Stimulated activated naive CD8-positive, alpha-beta T cell treated with anti-CD3 and anti-CD28 coated beads, Interleukin-15, Interleukin-2, amounts not matched to agents 100 U/mL and 50 U/mL, for 24 hours (primary cell): Measurements from ENCODE around the gene ZNF207.
A peak's percentile ranks its signal among the peaks of the same experiment; 100 is the strongest.
"Not testable (repeated sequence)": the region's sequence is repeated elsewhere in the genome, so short reads cannot be mapped to it uniquely, and the experiment has no call there.

Experiments
- ATAC-seq: fragments of 150-1000 bp; cut with Tn5 transposase; one replicate; pipeline ENCODE4 v1.10.0; 2021
- DNase-seq: peaks from one replicate; pipeline ENCODE4 v3.0.0; 2021

The ZNF207 gene

DNA sequence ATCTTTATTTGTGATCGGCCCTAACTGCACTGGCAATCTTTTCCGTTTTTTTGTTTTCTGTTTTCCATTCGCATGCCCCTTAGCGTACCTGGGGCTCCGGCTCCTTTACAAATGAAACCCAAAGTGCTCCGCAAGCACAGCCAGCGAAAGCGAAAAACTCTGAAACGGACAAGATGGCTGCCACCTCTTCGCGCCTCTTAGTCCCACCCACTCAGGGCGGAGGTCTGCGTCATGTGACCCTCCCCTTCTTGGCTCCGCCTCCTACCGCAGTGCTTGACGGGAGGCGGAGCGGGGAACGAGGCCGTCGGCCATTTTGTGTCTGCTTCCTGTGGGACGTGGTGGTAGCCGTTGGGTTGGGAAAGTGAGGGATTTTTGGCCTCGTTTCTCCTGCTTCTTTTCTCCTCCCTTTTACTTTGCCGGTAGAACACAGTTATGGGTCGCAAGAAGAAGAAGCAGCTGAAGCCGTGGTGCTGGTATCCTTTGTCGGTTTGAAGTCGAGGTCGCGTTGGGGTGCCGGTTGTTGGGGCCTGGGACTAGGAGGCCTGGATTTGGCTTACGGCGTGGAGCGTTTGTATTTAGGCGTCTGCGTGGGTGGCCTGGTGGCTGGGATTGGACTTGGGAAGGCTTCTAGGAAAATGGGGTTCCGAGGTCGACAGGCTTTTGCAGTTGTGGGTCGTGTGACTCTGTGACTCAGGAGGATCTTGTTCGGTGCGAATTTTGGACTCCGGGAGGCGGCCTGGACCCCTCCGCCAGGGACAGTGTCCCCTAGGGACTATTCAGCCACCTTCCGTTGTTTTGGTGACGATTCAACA is at the start of gene ZNF207:
Gene ZNF207 (plus strand): TSS at position 304 of the 812 bp plus-strand sequence. CDS start 129 bp downstream, at position 433.
- peak; percentile 97 for ATAC-seq
- peak; percentile 94 for DNase-seq

DNA sequence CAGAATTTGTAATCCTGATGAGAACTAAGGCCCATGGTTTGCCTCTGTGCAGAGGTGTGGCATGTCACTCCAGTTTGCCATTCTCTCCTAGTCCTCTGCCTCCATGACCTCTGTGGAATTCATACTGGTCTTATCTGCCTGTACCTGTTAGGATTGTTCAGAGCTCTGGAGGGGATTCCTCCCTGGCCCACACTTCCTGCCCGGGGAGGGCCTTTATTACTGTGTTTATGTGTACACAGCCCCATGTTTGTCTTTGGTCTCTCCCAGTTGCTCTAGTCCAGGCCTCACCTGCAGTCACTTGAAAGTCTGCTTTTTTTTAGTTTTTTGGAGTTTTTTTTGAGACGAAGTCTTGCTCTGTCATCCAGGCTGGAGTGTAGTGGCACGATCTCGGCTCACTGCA is 47.9 kb upstream of the ZNF207 start:
- ATAC-seq = no peak
- no peak for DNase-seq

DNA sequence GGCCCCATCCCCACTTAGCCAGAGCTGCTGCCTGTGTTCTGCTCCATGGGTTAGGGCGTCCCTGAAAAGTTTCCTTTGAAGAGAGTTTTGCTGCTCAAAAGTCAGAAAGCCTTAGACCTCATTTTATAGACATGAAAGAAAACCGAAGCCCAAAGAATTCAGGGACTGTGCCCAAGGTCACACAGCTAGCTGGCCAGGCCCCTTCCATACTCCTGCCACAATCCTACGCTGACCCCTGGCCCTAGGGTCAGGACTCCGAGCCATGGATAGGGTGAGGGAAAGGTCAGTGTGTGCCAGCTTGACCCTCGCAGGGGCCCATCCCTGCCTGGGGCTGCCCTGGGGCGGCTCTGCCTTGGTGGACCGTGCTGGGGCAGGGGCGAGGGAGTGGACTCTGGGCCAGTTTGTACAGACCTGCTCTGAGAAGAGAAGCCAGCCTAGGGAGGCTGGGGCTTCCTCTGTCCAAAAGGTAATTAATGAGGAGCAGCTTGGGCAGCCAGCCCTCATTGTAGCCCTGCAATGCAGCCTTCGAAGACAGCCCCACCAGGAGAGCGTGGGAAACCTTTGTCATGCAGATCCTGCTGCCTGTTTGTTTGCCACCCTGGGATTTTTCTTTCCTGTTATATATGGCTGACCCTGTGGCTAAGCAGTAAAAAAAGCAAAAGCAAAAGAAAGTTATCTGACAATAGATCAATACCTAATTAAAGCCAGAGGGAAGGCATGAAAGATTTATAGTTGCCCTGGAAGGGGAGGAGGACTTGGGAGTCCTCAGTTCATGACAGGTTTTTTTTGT is 46.9 kb upstream of the ZNF207 start:
- ATAC-seq (no peak), DNase-seq (no peak)

DNA sequence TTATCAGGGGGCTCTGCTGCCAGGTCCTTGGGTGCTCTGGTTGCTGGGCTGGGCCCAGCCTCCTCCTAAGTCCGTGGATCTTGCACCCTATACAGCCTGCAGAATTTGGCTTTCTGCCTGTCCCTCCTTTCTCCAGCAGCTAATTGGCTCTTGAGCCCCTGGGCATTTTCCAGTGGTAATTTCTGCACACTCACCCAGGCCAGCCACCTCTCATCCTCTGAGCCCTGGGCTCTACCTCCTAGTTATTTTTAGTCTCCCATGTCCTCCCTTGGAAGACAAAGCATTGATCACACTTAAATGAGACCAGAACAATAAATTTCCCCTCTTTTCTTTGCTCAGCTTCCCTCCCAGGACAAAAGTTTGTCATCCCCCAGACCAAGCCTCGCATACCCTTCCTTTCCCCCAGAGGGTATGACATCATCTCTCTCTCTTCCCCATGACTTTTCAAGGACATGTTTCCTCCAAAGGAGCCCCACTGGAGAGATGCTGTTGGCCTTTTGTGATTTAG is 46.1 kb upstream of the ZNF207 start:
- DNase-seq (no peak), ATAC-seq (no peak)

DNA sequence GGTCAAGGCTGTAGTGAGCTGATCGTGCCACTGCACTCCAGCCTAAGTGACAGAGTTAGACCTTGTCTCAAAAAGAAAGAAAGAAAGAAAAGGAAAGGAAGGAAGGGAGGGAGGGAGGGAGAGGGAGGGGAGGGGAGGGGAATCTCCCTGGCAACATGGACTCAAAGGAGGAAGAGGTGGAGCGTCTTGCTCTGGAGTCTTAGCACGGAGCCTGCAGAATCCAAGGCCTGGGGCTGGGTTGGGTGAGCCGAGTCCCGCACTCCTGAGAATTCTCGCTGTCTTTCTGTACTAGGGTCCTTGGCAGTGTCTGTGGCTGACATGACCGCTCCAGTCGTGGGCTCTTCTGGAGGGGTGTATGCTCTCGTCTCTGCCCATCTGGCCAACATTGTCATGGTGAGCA is 44.9 kb upstream of the ZNF207 start:
- DNase-seq = no peak
- no peak for ATAC-seq

DNA sequence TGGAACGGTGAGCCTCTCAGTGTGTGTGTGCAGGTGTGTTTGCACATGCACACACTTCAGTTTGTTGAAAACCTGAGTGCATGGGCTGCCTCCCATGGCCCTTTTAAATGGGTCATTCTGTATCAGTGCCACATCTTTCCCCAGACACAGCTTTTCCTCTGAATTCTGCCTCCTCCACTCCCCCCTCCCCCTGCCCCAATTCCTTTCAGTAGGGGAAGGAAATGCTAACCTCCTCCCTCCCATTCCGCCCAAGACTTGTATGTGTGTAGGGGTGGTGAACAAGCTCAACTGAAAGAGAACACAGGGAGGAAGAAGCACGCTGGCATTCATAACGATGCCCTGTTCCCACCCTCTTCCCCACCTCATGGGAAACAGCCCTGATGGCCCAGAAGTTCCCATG is 42.3 kb upstream of the ZNF207 start:
- no peak for DNase-seq
- no peak for ATAC-seq

DNA sequence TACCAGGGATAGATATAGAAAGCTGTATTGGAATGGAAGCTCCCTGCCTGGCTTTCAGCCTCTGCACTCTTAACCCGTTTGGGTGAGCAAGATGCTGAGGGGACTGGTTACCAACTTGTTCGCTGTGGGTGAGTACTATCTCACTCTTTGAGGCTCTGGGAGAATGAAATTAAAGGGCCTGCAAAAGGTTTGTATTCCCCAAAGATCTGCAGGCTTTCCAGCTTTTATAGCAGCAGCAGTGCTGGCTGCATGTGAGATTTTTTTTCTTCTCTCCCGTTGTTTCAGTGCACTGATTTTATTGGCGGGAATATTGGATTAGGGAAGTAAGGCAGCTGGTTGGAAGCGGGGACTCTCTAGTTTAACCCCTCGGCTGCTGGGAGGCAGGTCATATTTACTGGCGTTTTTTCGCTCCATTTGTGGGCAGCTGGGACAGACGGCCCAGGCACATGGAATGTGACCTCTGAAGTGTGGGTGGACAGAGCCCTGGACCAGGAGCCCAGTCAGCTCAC is 38.9 kb upstream of the ZNF207 start:
- no peak for DNase-seq
- ATAC-seq = no peak

DNA sequence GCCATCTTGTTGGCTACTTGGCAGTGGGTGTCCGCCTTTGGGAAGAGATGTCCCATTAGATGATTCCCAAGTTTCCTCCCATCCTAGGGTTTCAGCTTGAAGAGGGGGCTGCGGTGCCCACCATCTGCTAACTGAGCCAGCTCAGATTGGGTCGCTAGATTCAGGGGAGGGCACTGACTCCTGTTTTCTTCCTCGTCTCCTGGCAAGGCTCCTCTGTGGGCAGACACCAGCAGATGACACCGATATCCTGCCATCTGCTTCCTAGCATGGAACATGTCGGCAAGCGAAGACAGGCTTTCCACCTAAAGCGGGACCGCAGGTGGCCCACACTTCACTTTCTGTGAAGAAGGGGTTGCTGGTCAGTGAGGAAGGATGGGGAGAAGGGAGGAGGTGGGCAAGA is 35.3 kb upstream of the ZNF207 start:
- ATAC-seq = no peak

DNA sequence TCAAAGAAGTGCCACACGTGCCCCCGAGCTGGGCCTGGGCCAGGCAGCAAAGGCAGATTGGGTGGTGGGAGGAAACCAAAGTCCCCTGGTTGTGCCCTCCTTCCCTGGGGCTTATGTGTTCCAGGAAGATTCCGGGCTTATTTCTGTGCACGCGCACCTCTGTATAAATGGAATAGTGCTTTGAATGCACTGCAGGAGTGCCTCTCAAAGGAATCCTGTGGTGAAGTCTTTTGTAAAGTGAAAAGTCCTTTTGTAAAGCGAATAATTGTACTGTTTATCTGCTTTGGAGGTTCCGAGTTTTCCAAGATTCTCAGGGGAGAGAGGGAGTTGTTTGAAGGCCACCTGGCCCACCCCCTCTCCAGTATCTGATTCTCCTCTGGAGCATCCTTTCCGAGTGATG is 34.8 kb upstream of the ZNF207 start:
- DNase-seq (no peak), ATAC-seq (no peak)

More for the DNA sequence above, 35.3 kb upstream of the ZNF207 start:
- DNase-seq = no peak

DNA sequence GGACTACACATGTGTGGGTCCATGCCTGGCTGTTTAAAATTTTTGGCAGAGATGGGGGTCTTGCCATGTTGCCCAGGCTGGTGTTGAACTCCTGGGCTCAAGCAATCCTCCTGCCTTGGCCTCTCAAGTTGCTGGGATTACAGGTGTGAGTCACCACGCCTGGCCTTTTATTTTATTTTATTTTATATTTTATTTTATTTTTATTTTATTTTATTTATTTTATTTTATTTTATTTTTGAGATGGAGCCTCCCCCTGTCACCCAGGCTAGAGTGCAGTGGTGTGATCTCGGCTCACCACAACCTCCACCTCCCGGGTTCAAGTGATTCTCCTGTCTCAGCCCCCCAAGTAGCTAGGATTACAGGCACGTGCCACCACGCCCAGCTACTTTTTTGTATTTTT is 33.3 kb upstream of the ZNF207 start:
- not testable (repeated sequence) for ATAC-seq, DNase-seq

DNA sequence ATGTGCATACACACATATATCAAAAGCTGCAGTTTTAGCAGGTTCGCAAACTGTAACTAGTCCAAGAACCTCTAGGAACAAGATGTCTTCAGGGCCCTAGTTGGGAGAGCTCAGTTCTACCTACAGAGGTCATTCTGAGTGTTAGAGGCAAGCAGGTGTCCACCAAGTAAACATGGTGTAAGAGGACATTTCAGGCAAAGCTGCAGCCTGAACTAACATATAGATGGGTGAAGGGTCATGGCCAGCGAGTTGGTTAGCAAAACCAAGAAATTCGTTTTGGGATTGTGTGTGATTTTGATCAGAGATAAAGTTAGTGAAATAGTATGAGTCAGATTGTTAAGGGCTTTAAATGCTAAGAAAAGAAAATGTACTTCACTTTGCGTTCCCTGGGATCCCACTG is 32.6 kb upstream of the ZNF207 start:
- DNase-seq = no peak
- ATAC-seq = no peak

DNA sequence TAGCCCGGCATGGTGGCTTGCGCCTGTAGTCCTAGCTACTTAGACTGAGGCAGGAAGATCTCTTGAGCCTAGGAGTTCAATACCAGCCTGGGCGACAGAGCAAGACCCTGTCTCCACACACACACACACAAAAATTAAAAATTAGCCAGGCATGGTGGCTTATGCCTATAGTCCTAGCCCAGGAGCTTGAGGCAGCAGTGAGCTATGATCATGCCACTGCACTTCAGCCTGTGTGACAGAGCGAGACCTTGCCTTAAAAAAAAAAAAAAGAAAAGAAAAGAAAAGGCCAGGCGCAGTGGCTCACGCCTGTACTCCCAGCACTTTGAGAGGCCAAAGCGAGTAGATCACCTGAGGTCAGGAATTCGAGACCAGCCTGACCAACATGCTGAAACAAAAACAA is 31.9 kb upstream of the ZNF207 start:
- no peak for DNase-seq
- ATAC-seq = no peak

DNA sequence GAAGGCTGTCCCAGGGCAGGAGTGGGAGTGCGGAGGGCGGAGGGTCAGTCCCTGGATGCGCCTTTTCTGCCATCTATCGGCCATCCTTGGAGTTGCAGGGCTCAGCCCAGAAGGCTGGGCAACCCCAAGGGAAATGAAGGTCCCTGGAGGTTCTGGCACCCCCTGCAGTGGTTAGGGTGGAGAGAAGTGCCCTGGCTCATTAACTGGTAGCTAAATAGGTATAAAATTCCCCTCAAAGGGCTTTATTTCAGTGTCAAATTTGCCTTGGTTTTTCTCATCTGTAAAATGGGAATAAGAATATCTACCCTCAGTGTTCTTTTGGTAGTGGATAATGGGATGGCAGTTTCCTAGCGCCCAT is 30.4 kb upstream of the ZNF207 start:
- DNase-seq (peak; percentile 88), ATAC-seq (peak; percentile 87)

DNA sequence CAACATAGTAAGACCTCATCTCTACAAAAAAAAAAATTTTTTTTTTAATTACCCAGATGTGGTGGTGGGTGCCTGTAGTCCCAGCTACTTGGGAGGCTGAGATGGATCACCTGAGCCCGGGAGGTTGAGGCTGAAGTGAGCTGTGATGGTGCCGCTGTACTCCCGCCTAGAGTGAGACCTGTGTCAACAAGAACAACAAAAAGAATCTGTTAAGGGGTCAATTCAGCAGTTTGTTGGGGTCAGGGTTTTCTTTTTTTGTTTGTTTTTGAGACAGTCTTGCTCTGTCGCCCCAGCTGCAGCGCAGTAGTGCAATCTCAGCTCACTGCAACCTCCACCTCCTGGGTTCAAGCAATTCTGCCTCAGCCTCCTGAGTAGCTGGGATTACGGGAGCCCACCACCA is 29.9 kb upstream of the ZNF207 start:
- not testable (repeated sequence) for DNase-seq, ATAC-seq

DNA sequence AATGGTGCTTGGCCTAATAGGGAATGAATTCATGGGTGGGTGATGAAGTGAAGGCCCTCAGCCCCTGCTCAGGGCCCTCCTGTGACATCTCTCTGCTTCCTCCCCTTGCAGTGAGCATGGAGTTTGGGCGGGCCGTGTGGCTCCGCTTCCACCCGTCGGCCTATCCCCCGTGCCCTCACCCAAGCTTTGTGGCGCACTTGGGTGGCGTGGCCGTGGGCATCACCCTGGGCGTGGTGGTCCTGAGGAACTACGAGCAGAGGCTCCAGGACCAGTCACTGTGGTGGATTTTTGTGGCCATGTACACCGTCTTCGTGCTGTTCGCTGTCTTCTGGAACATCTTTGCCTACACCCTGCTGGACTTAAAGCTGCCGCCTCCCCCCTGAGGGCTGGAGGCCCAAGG is 29.1 kb upstream of the ZNF207 start:
- no peak for DNase-seq
- ATAC-seq = no peak

DNA sequence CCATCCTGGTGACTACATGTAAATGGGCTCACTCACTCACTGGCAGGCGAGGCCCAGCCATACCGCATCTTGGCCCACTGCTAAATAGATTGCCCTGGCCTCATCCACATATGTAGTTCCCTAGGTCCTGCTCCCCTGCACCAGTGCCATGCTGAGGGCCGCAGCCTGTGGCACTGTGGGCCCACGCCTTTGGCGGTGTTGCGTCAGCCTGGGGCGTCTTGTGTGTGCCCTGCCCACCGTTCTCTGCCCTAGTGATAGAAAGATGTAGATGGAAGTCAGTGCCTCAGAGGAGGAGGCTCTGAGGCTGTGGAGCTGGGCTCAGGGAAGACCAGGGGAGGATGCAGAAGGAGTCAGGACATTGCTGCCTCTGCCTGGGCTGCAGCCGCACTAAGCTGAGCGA is 26.9 kb upstream of the ZNF207 start:
- no peak for ATAC-seq
- no peak for DNase-seq

DNA sequence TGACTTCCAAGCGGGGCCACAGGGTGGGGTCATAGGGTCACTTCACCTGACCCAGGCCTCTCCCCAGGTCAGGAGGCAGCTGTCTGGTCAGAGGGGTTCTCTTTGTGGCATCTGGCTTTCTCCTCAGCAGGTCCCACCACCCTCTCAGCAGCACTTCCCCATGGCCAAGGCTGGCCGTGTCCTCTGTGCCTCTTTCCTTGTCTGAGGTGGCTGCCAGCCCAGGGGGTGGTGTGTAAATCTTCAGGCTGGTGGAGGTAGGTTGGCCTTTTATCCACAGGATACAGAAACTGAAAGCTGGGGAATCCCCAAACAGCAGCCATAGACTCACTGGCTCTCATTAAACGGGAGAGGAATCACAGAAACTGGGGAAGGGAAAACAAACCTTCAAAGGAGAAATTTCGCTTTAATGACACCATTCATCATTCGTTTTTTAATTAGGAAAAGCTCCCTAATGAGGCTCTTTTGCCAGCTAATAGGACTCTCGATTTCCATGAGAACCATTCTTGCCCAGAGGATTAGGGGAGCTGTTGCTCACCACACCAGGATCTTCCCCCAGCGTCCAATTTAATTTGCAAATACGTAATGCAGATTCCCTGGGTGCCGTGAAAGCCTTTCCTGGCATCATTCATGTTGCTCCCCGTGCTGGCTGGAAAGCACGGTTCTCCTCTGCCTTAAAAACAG is 26.0 kb upstream of the ZNF207 start:
- DNase-seq = peak; percentile 53
- peak; percentile 74 for ATAC-seq

DNA sequence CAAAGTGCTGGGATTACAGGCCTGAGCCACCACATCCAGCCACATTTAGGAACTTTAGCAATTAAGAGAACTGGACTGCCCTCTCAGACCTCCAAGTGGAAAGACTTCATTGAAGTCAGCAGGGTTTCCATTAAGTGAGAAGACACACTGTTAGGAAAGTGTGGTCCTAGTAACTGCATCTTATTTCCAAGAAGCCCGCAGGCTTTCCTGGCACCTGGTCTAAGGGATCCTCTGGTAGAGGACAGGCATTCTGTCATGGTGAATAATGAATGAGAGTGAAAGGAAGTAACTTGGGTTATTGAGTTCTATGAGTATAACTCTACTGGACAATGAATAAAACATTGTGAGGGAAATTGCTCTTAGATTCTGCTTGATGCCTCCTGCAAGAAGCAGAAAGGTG is 22.0 kb upstream of the ZNF207 start:
- no peak for ATAC-seq
- DNase-seq = no peak

DNA sequence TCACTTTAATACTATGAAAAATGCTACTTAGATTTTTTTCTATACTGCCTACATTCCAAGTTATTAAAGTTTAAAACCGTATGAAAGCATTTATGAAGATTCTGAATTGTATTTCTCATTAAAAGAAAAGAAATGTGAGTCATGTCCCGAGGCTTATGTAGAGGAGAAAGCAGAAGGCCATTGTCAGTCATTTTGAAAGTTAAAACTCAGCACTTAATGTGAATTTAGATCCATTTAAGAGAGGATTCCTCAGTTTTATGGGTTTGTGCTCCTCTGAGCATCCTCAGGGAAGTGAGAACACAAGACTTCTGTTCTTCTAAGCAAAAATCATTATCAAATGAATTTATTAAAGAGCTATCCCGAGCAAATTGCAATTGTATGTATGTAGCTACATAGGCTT is 19.8 kb upstream of the ZNF207 start:
- ATAC-seq = no peak
- DNase-seq = no peak

DNA sequence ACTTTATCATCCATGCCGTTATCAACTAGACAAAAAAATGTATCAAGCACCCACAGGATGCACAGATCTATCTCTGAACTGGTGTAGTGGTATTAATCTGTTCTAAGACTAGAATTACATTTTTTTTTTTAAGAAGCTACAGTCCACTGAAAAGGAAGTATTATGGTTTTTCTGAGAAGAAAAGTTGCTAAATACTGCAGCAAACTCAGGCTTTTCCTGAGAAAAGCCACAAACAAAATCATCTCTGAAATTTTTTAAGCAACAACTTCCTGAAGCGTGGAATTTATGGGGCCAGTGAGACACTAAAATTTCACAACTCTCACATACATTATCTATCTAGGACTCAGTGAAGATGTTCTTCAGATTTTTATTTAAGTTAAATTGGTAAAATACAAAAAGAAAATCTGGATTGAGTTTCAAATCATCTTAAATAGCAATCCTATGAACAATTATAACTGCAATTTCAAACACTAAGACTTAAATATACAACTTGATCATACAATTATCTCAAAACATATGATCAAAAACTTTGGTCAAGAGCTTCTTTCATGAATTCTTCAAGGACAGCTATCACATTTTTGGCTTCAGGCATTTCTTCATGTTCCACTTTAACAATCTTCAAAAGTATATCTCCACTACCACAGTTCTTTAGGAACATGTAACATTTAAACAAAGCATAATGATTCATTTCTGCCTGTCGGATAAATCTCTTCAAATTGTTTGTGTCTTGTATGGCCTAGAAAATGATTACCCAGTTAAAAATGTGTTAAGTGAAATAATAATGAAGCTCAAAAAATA is 18.5 kb upstream of the ZNF207 start:
- DNase-seq (no peak), ATAC-seq (peak; percentile 53)

DNA sequence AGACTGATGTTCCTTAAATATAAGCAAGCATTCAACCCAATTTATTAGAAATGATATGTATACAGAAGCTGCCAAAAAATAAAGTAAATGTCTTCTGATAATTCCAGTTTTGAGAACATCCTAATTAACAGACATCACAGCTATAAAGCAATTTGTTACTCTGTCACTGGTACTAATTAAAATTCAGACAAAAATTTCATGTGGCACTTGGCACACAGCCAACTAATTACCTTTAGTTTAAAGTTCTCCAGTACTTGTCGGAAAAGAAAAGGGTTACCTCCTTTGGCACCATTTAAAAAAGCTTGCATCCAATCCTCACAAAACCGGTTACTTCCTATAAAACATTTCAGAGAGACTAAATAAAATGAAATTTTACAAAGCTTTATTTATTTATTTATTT is 16.8 kb upstream of the ZNF207 start:
- no peak for ATAC-seq
- no peak for DNase-seq

DNA sequence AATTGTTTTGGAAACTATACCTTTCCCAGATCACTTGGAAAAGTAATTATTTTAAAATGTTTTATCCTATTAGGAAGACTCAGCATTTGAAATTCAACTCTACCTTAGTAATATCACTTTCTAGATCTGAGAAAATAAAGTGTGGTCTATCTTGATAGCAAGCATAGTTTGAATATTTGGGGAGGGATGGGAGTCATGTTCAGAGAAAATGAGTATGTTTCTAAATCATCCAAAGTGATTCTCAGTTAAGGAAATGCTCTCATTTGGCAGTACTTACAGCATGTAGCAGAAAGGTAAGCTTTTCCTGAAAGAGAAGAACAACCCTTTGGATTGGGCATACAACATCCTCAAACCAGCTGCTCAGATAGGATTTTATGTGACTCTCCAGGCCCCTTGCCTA is 14.9 kb upstream of the ZNF207 start:
- no peak for DNase-seq
- ATAC-seq = no peak
